ENCODE data around the gene CAB39. TPM values are rescaled to one million over a fixed set of nuclear protein-coding genes. Genes with fewer than 3 reads are reported as not detected.

The CAB39 gene
- total RNA-seq, 2 donors from 2014 or later = 104 to 123 TPM

GRCh38 chr2:230757476-230757875, 44.8 kb downstream of the CAB39 start:
- Mint-ChIP-seq H3K9me3 (peaks cover 0 to 4% of the 10 kb centered on the region in 2 donors), H3K36me3 (peaks cover 11 to 38% of the 10 kb centered on the region in 2 donors), H3K27ac (no peak overlapping the region)
- ATAC-seq = no peak
- no peak for DNase-seq (ENCODE audit: low spot score in 2 of 2)

- Mint-ChIP-seq H3K9me3 (no peaks in the 10 kb centered on the region), H3K27ac (peak overlapping the region in 1 of 2 donors; percentile 31), H3K36me3 (peaks cover 9 to 33% of the 10 kb centered on the region in 2 donors)
- ATAC-seq = peak; percentile 28 to 61
- no peak for DNase-seq (ENCODE audit: low spot score in 2 of 2)
Observed at GRCh38 chr2:230758566-230759480, 46.2 kb downstream of the CAB39 start.

- Mint-ChIP-seq H3K27ac (no peak overlapping the region), H3K9me3 (no peaks in the 10 kb centered on the region), H3K36me3 (peaks cover 9 to 31% of the 10 kb centered on the region in 2 donors)
- DNase-seq (ENCODE audit: low spot score in 2 of 2) (no peak), ATAC-seq (peak in 1 of 2 donors; percentile 36)
Observed at GRCh38 chr2:230759481-230760167, 47.0 kb downstream of the CAB39 start.

DNA sequence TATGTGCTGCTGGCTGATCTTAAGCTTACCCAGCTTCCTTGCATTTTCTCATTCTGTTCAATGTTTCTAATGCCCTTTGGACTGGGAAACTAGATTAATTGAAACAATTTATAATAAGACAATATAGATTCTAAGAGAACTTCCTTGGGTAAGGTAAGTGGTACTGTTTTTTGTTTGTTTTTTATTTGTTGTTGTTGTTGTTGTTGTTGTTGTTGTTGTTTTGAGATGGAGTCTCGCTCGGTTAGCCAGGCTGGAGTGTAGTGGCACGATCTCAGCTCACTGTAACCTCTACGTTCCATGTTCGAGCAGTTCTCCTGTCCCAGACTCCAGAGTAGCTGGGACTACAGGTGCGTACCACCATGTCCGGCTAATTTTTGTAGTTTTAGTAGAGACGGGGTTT, 49.1 kb downstream of the CAB39 start:
- no peak overlapping the region for H3K27ac Mint-ChIP-seq

DNA sequence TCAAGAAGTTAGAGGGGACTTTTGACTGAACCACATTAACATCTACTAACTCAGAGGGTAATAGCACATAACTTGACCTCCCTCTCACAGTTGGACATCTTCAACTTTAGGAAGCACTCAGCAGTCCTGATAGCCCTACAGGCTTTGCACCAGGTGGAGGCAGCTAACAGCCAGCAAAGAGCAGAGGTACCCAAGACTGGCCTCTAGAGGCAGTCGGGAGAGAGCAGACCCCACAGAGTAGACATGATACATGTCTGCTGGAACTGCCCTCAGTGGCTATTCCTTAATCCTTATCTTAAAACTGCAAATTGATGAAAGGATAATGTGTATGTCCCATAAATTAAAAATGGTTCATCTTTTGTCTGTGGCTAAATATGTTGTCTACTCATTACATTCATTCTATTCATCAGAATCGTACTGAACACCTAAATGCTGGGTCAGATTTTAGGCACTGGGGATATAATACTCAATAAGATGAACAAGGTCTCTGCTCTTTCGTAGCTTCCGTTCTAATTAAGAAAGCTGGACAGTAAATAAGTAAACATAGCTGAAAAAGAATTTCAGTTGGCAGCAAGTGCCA, 49.8 kb downstream of the CAB39 start:
- Mint-ChIP-seq H3K27ac (no peak overlapping the region), H3K9me3 (no peaks in the 10 kb centered on the region), H3K36me3 (peaks cover 16 to 51% of the 10 kb centered on the region in 2 donors)
- peak; percentile 54 to 72 for ATAC-seq
- peak in 1 of 2 donors; percentile 25 for DNase-seq (ENCODE audit: low spot score in 2 of 2)

More for the DNA sequence above, 49.1 kb downstream of the CAB39 start:
- ATAC-seq (no peak), DNase-seq (ENCODE audit: low spot score in 2 of 2) (no peak)
- peaks cover 12 to 44% of the 10 kb centered on the region in 2 donors for H3K36me3 Mint-ChIP-seq
- H3K9me3 Mint-ChIP-seq = no peaks in the 10 kb centered on the region

DNA sequence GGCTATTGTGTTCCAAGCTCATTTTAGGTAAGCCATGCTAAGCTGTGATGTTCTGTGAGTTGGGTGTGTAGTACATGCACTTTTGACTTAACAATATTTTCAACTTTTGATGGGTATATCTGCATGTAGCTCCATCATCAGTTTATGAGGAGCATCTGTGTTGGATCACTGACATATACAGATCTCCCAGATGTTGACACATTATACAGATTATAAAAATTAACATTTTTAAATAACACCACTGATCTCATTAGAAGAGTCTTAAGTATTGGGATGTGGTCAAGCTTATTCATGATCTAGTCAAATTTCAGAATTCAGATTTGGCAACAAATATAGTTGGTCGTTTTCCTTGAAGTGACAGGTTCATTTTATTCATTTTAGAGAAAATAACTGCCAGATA, 51.7 kb downstream of the CAB39 start:
- no peak for DNase-seq (ENCODE audit: low spot score in 2 of 2)

DNA sequence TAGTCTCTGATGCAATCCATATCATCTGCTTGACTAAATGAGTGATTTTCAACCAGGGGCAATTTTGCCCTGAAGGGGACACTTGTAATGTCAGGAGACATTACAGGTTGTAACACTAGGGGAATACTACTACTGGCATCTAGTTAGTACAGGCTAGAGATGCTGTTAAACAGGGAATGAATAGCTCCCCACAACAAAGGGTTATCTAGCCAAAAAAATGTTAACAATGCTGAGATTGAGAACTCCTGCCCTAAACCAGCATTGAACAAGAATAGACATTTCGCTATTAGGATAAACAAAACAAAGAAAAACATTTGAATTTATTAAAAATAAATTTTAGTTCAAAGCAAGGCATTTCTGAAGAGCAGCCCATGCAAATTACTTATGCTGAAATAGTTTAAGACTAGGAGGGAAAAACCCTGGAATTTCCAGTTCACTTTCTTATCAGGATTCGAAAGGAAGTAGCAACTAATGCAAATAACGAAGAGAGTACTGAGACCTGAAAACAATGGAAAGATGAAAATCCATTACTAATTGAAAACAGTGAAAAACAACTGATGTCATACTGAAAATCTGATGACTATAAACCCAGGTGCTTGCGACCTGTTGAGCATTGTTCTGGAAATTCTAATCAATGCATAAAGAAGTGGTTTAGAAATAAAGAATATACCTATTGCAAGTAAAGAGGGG, 53.1 kb downstream of the CAB39 start:
- H3K36me3 Mint-ChIP-seq = peaks cover 29 to 64% of the 10 kb centered on the region in 2 donors
- peaks cover 0 to 8% of the 10 kb centered on the region in 2 donors for H3K9me3 Mint-ChIP-seq
- ATAC-seq (peak; percentile 44 to 45), DNase-seq (ENCODE audit: low spot score in 2 of 2) (no peak)
- peak overlapping the region; percentile 60 to 94 for H3K27ac Mint-ChIP-seq

More for the DNA sequence above, 51.7 kb downstream of the CAB39 start:
- ATAC-seq = no peak
- Mint-ChIP-seq H3K27ac (no peak overlapping the region), H3K36me3 (peaks cover 29 to 70% of the 10 kb centered on the region in 2 donors), H3K9me3 (peaks cover 0 to 8% of the 10 kb centered on the region in 2 donors)

GRCh38 chr2:230767862-230768388, 55.3 kb downstream of the CAB39 start:
- ATAC-seq (peak; percentile 16 to 64), DNase-seq (ENCODE audit: low spot score in 2 of 2) (no peak)
- Mint-ChIP-seq H3K9me3 (peaks cover 0 to 8% of the 10 kb centered on the region in 2 donors), H3K27ac (no peak overlapping the region), H3K36me3 (peaks cover 32 to 69% of the 10 kb centered on the region in 2 donors)

- Mint-ChIP-seq H3K36me3 (peaks cover 30 to 76% of the 10 kb centered on the region in 2 donors), H3K9me3 (peaks cover 0 to 8% of the 10 kb centered on the region in 2 donors), H3K27ac (peak overlapping the region; percentile 3 to 29)
- DNase-seq (ENCODE audit: low spot score in 2 of 2) (no peak), ATAC-seq (no peak)
Observed at GRCh38 chr2:230770804-230771203, 58.2 kb downstream of the CAB39 start.

DNA sequence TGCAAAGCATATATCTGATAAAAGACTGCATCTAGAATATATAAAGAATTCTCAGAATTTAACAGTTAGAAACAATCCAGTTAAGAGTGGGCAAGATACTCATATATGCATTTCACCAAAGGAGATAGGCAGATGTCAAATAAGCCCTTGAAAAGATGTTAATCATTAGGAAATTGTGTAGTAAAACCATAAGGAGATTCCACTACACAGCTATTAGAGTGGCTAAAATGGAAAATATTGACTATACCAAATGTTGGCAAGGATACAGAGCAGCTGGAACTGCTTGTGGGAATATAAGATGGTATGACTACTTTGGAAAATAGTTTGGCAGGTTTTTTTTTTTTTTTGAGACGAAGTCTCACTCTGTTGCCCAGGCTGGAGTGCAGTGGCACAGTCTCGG, 59.5 kb downstream of the CAB39 start:
- H3K36me3 Mint-ChIP-seq = peaks cover 28 to 69% of the 10 kb centered on the region in 2 donors
- no peak for ATAC-seq
- DNase-seq (ENCODE audit: low spot score in 2 of 2) = no peak
- H3K9me3 Mint-ChIP-seq = peaks cover 0 to 8% of the 10 kb centered on the region in 2 donors
- H3K27ac Mint-ChIP-seq = no peak overlapping the region

DNA sequence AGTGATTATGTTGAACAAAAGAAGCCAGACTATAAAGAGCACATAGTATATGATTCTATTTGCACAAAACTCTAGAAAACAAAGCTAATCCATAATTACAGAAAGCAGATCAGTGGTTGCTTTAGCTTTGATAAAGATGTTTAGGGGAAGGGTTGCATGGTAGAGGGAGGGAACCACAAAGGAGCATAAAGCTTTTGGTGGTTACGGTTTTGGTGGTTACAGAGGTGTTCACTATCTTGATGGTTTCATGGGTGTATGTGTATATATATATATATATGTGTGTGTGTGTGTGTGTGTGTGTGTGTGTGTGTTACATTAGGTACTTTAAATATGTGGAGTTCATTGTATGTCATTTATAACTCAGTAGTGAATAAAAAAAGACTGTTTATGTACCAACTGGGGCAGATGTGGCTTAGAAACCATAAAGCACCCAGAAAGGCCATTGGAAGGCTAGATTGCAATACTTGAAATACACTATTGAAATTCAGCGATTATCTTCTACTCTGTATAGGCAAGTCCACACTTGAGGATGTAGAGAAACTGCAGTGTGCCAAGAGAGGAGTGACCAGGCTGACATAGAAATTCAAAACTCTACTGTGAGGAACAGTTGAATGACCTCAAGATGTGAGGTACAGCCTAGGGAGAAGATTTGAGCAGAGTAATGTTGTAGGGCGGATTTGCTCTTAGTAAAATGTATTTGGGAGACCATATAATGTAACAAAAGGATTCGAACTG, 60.6 kb downstream of the CAB39 start:
- Mint-ChIP-seq H3K9me3 (peaks cover 0 to 8% of the 10 kb centered on the region in 2 donors), H3K27ac (no peak overlapping the region), H3K36me3 (peaks cover 26 to 67% of the 10 kb centered on the region in 2 donors)
- DNase-seq (ENCODE audit: low spot score in 2 of 2) (no peak), ATAC-seq (peak; percentile 69 to 78)

DNA sequence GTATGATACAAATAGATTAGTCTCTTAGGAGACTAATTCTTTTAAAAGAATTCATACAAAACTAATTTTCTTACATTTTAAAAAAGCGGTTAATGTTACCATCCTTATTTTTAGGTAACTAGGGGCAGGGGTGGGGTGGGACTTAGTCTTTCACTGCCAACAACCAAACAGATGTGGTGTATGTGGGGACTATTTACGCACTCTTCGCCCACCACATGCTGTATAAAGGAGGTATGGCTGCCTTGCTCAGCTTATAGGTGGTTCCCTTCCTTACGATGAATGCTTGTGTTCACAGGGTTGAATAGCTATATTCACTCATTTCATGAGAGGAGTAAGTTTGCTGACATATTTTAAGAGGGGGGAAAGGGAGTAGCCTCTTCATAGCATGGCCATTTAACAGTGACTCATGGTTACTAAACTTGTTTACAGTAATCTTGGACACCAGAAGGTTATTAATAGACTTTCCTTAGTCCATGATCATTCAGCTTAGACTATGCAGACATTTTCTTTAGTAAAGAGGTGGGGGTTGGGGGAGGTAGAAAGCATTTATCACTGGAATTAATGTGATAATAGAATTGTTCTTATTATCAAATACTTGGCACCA, 61.8 kb downstream of the CAB39 start:
- DNase-seq (ENCODE audit: low spot score in 2 of 2) (no peak), ATAC-seq (peak in 1 of 2 donors; percentile 41)
- Mint-ChIP-seq H3K27ac (no peak overlapping the region), H3K9me3 (peaks cover 0 to 1% of the 10 kb centered on the region in 2 donors), H3K36me3 (peaks cover 23 to 63% of the 10 kb centered on the region in 2 donors)

- H3K9me3 Mint-ChIP-seq = peaks cover 0 to 4% of the 10 kb centered on the region in 2 donors
- no peak overlapping the region for H3K27ac Mint-ChIP-seq
- DNase-seq (ENCODE audit: low spot score in 2 of 2) (no peak), ATAC-seq (no peak)
- H3K36me3 Mint-ChIP-seq = peaks cover 26 to 71% of the 10 kb centered on the region in 2 donors
Observed at GRCh38 chr2:230775737-230776136, 63.1 kb downstream of the CAB39 start.

DNA sequence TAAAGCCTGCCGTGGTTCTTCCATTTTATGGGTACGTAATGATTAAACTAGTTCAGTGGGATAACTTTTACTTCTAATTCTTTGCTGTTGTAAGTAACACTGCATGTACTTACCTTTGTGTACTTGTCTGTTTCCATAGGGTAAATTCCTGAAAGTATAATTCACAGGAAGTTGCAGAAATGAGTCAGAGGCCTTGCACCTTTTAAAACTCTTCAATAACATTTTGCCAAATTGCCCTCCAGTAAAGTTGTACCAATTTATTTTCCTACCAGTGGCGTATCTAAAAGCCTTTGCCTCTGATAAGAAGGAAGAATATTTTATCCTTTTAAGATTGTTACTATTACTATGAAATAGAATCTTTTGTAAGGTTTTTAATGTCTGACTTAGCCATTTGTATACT, 65.1 kb downstream of the CAB39 start:
- DNase-seq (ENCODE audit: low spot score in 2 of 2) = no peak
- no peak for ATAC-seq
- peaks cover 18 to 59% of the 10 kb centered on the region in 2 donors for H3K36me3 Mint-ChIP-seq
- H3K9me3 Mint-ChIP-seq = peaks cover 0 to 4% of the 10 kb centered on the region in 2 donors
- H3K27ac Mint-ChIP-seq = peak overlapping the region; percentile 73 to 79

Data from activated naive CD4-positive, alpha-beta T cell treated with anti-CD3 and anti-CD28 coated beads, Interleukin-2, amount 50 U/mL, for 72 hours (primary cell).